A673 (cell line): Measurements from ENCODE around the gene EIPR1.

Experiments
- EZH2 ChIP-seq: fragments of 200-600 bp; sonication (generic); IDR thresholded peaks from 2 replicates; pipeline ENCODE4 v1.6.1; 2017; ENCODE audit warnings: borderline replicate concordance, low read depth, mild to moderate bottlenecking, mixed read lengths, antibody characterized with exemption, low read length; ENCODE audit not compliant: poor library complexity, severe bottlenecking
- TF ChIP-seq, protein P1 (sequence below): fragments of 300-800, 200-600 bp; sonication (generic); conservative IDR thresholded peaks from 2 replicates; pipeline ENCODE4 v1.5.1; 2017; ENCODE audit warnings: low read depth, mild to moderate bottlenecking, antibody characterized with exemption, low read length, moderate library complexity, mixed read lengths

DNA sequence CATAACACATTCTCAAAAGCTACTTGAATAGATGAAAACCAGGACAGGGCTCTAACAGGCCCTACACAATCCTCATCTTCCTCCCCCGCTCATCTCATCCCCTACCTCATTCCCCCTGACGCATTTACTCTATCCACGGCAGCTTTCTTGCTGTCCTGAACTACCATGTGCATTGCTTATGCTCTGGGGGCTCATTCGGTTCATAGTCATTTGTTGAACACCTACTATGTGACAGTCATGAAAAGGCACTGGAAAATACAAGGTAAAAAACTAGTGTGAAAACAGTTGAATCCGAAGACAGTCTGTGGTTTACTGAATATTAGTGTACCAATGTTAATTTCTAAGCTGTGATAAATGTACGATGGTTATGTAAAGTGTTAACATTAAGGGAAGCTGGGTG, 797 bp downstream of the EIPR1 start:
- TF ChIP-seq, protein P1, sequence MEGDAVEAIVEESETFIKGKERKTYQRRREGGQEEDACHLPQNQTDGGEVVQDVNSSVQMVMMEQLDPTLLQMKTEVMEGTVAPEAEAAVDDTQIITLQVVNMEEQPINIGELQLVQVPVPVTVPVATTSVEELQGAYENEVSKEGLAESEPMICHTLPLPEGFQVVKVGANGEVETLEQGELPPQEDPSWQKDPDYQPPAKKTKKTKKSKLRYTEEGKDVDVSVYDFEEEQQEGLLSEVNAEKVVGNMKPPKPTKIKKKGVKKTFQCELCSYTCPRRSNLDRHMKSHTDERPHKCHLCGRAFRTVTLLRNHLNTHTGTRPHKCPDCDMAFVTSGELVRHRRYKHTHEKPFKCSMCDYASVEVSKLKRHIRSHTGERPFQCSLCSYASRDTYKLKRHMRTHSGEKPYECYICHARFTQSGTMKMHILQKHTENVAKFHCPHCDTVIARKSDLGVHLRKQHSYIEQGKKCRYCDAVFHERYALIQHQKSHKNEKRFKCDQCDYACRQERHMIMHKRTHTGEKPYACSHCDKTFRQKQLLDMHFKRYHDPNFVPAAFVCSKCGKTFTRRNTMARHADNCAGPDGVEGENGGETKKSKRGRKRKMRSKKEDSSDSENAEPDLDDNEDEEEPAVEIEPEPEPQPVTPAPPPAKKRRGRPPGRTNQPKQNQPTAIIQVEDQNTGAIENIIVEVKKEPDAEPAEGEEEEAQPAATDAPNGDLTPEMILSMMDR, result no peak
- TF ChIP-seq EZH2, result no peak
